ENCODE data around the gene UBE2D4. TPM values are rescaled to one million over a fixed set of nuclear protein-coding genes. Genes with fewer than 3 reads are reported as not detected.
A peak's percentile ranks its signal among the peaks of the same experiment; 100 is the strongest.

The UBE2D4 gene
- total RNA-seq, 1 donor from 2014 or later: 21.3 TPM

- ATAC-seq (no peak), DNase-seq (no peak)
- intact Hi-C loops (cut with DNase I): no loop called here
These were observed 16.8 kb downstream of the UBE2D4 start for GRCh38 chr7:43942997-43943396.

DNA sequence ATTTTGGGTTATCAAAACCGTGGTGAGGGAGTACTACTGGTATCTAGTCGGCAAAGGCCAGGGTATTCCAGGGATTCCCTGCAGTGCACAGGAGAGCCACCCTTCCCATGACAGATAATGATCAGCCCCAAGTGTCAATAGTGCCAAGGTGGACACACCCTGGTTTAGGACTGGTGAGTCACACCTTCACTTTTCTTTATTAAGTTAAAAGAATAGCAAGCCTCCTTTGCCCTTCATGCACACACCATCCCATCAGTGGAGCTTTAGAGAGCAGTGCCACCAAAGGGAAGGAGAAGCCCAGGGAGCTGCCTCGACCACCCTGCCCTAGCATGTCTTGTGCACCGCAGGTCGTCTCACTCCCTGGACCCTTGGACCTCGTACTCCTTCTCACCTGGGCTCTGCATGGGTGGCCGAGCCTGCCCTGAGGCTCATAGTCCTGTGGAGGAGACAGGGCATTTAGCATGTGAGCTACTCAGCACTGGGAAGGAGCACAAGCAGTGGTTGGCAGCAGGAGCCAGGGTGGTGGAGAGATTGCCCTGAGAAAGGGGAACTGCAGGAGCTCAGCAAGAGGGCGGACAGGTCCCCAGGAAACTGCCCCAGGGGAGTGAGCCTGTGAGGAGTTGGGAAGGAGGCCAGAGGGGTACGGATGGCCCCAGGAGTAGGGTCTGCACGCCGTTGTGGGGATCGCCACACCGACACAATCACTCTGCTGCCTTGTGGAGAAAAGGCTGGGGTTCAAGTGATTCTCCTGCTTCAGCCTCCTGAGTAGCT, 17.4 kb downstream of the UBE2D4 start:
- intact Hi-C loops (cut with DNase I): no loop called here
- ATAC-seq (peak in 1 of 2 donors; percentile 20), DNase-seq (no peak)
- no peaks in the 10 kb centered on the region for H3K4me1 ChIP-seq
- H3K27ac ChIP-seq: no peak overlapping the region
- no peak overlapping the region for H3K4me3 ChIP-seq
- TF ChIP-seq CTCF (IDR thresholded peaks at IDR 0.05): no peak
- H3K27me3 ChIP-seq (ENCODE audit: low read depth): no peaks in the 10 kb centered on the region
- H3K9me3 ChIP-seq: no peaks in the 10 kb centered on the region
- H3K36me3 ChIP-seq: peaks cover 13% of the 10 kb centered on the region

More at GRCh38 chr7:43942997-43943396, 16.8 kb downstream of the UBE2D4 start:
- H3K9me3 ChIP-seq: no peaks in the 10 kb centered on the region
- no peaks in the 10 kb centered on the region for H3K27me3 ChIP-seq (ENCODE audit: low read depth)
- no peaks in the 10 kb centered on the region for H3K4me1 ChIP-seq
- peaks cover 8% of the 10 kb centered on the region for H3K36me3 ChIP-seq
- TF ChIP-seq CTCF (IDR thresholded peaks at IDR 0.05): no peak
- H3K27ac ChIP-seq: no peak overlapping the region
- no peak overlapping the region for H3K4me3 ChIP-seq

DNA sequence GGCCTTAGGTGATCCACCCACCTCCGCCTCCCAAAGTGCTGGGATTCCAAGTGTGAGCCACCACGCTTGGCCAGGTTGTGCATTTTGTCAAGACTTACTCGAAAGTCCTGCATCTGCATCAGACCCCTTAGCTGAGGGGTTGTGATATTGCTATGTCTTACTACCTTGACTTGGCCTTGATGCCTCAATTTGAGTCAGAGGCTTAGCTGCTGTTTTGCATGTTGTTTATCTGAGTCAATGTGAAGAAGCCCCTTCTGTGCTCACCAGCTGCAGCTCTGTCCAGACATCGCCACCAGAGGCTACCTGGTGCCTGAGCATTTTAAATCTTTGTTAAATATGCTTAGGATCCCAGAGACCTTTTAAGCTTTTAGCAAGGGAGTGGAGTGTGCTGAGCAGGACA, 18.1 kb downstream of the UBE2D4 start:
- no peak overlapping the region for H3K27ac ChIP-seq
- H3K4me1 ChIP-seq: no peaks in the 10 kb centered on the region
- no peaks in the 10 kb centered on the region for H3K9me3 ChIP-seq
- TF ChIP-seq CTCF (IDR thresholded peaks at IDR 0.05): no peak
- H3K36me3 ChIP-seq: peaks cover 20% of the 10 kb centered on the region
- no peak overlapping the region for H3K4me3 ChIP-seq
- DNase-seq: no peak
- intact Hi-C loops (cut with DNase I): no loop called here
- no peaks in the 10 kb centered on the region for H3K27me3 ChIP-seq (ENCODE audit: low read depth)
- ATAC-seq: no peak

DNA sequence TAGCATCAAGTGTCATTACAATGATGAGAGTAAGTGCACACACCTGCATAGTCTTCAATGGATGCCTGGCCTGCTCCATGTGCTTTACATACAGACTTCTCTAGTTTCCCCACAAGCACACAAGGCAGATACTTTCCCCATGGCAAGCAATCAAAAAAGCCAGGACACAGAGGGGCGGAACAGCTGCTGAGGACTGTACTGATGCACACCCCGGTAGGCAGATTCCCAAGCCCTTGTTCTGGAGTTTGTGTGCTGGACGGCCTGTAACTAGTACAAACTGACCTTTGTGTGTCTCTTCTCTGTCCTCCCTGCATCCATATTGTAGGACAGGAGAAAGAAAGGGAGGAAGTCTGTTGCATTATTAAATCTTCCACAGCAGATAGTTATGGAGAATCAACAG, 25.8 kb downstream of the UBE2D4 start:
- Histone ChIP-seq H3K27me3 (ENCODE audit: low read depth) (no peaks in the 10 kb centered on the region), H3K36me3 (peaks cover 70% of the 10 kb centered on the region), H3K9me3 (no peaks in the 10 kb centered on the region), H3K4me1 (no peaks in the 10 kb centered on the region), H3K27ac (no peak overlapping the region), H3K4me3 (no peak overlapping the region)
- no peak for TF ChIP-seq CTCF (IDR thresholded peaks at IDR 0.05)
- no peak for DNase-seq
- intact Hi-C loops (cut with DNase I): no loop called here
- ATAC-seq: no peak

GRCh38 chr7:43953071-43953470, 26.8 kb downstream of the UBE2D4 start:
- H3K4me3 ChIP-seq: no peak overlapping the region
- H3K27ac ChIP-seq: no peak overlapping the region
- no peak for TF ChIP-seq CTCF (IDR thresholded peaks at IDR 0.05)
- DNase-seq: no peak
- H3K27me3 ChIP-seq (ENCODE audit: low read depth): no peaks in the 10 kb centered on the region
- intact Hi-C loops (cut with DNase I): no loop called here
- no peaks in the 10 kb centered on the region for H3K9me3 ChIP-seq
- no peak for ATAC-seq
- no peaks in the 10 kb centered on the region for H3K4me1 ChIP-seq
- peaks cover 70% of the 10 kb centered on the region for H3K36me3 ChIP-seq
